ENCODE measurements around the gene FLCN. TPM values are rescaled to one million over a fixed set of nuclear protein-coding genes. Genes with fewer than 3 reads are reported as not detected.

Gene FLCN
- total RNA-seq, 4 donors from 2014 or later: 40.8 to 75.7 (median 56.0) TPM

- DNase-seq (ENCODE audit: low spot score): no peak
- no peak for ATAC-seq (ENCODE audit: low FRiP score)
- TF ChIP-seq CTCF (IDR thresholded peaks at IDR 0.05): no peak
These were observed 8.3 kb downstream of the FLCN start for GRCh38 chr17:17228521-17229279.

- no peak for TF ChIP-seq CTCF (IDR thresholded peaks at IDR 0.05)
- ATAC-seq (ENCODE audit: low FRiP score): no peak
- DNase-seq (ENCODE audit: low spot score): no peak
These were observed 9.1 kb downstream of the FLCN start for GRCh38 chr17:17227608-17228520.

- no peak for TF ChIP-seq CTCF (IDR thresholded peaks at IDR 0.05)
- ATAC-seq (ENCODE audit: low FRiP score) (no peak), DNase-seq (ENCODE audit: low spot score) (no peak)
These were observed 10.3 kb downstream of the FLCN start for GRCh38 chr17:17226451-17227265.

- DNase-seq (ENCODE audit: low spot score) (no peak), ATAC-seq (ENCODE audit: low FRiP score) (no peak)
- no peak for TF ChIP-seq CTCF (IDR thresholded peaks at IDR 0.05)
These were observed 11.1 kb downstream of the FLCN start for GRCh38 chr17:17225901-17226300.

- ATAC-seq (ENCODE audit: low FRiP score) (no peak), DNase-seq (ENCODE audit: low spot score) (no peak)
- TF ChIP-seq CTCF (IDR thresholded peaks at IDR 0.05): no peak
These were observed 12.8 kb downstream of the FLCN start for GRCh38 chr17:17224137-17224536.

GRCh38 chr17:17223736-17224135, 13.2 kb downstream of the FLCN start:
- DNase-seq (ENCODE audit: low spot score) (no peak), ATAC-seq (ENCODE audit: low FRiP score) (no peak)
- no peak for TF ChIP-seq CTCF (IDR thresholded peaks at IDR 0.05)
